H9 (cell line): ENCODE measurements around the gene LRRC7. TPM values are rescaled to one million over a fixed set of nuclear protein-coding genes. Genes with fewer than 3 reads are reported as not detected.

ENCODE experiments used
- DNase-seq: peaks from one replicate; pipeline ENCODE4 v3.0.0-alpha.2; 2017
- H2AFZ ChIP-seq: one replicate; pipeline ENCODE4 v1.6.1; 2013; ENCODE audit warnings: mild to moderate bottlenecking, low read length, control low read depth, moderate library complexity
- H2AK5ac ChIP-seq: 2 replicates; pipeline ENCODE4 v1.6.1; 2013; ENCODE audit warnings: low read length, control low read depth, mixed read lengths; ENCODE audit not compliant: insufficient read length
- H2BK120ac ChIP-seq: one replicate; pipeline ENCODE4 v1.6.1; 2013; ENCODE audit warnings: low read depth, mild to moderate bottlenecking, low read length, control low read depth, inconsistent platforms; ENCODE audit not compliant: poor library complexity, severe bottlenecking
- H2BK12ac ChIP-seq: 2 replicates; pipeline ENCODE4 v1.6.1; 2013; ENCODE audit warnings: low read length, control low read depth, mixed read lengths, low read depth; ENCODE audit not compliant: insufficient read length
- H2BK15ac ChIP-seq: 2 replicates; pipeline ENCODE4 v1.6.1; 2013; ENCODE audit warnings: low read depth, low read length, control low read depth
- H2BK20ac ChIP-seq: one replicate; pipeline ENCODE4 v1.6.1; 2013; ENCODE audit warnings: low read depth, mild to moderate bottlenecking, low read length, control low read depth, inconsistent platforms; ENCODE audit not compliant: poor library complexity, severe bottlenecking
- H2BK5ac ChIP-seq: 2 replicates; pipeline ENCODE4 v1.6.1; 2013; ENCODE audit warnings: low read length, control low read depth, mixed read lengths; ENCODE audit not compliant: insufficient read length
- H3K14ac ChIP-seq: 2 replicates; pipeline ENCODE4 v1.6.1; 2013; ENCODE audit warnings: low read length, control low read depth; ENCODE audit not compliant: insufficient read depth
- H3K18ac ChIP-seq: 2 replicates; pipeline ENCODE4 v1.6.1; 2013; ENCODE audit warnings: low read depth, mild to moderate bottlenecking, mixed read lengths, low read length, control low read depth; ENCODE audit not compliant: insufficient read length
- H3K23ac ChIP-seq: 2 replicates; pipeline ENCODE4 v1.6.1; 2013; ENCODE audit warnings: low read length, control low read depth, mixed read lengths, low read depth; ENCODE audit not compliant: insufficient read length
- H3K23me2 ChIP-seq: 2 replicates; pipeline ENCODE4 v1.6.1; 2013; ENCODE audit warnings: low read depth, mild to moderate bottlenecking, mixed read lengths, low read length, control low read depth; ENCODE audit not compliant: insufficient read length, poor library complexity, severe bottlenecking
- H3K27ac ChIP-seq: 2 replicates; pipeline ENCODE4 v1.5.1; 2013; ENCODE audit warnings: low read length, control low read depth, mixed read lengths, low read depth; ENCODE audit not compliant: insufficient read length
- H3K27me3 ChIP-seq: 2 replicates; pipeline ENCODE4 v1.6.1; 2013; ENCODE audit warnings: low read length, control low read depth, inconsistent platforms; ENCODE audit not compliant: insufficient read depth
- H3K4ac ChIP-seq: 2 replicates; pipeline ENCODE4 v1.6.1; 2013; ENCODE audit warnings: low read depth, mild to moderate bottlenecking, control low read depth, inconsistent platforms, low read length, moderate library complexity
- H3K4me1 ChIP-seq: 2 replicates; pipeline ENCODE4 v1.6.1; 2013; ENCODE audit warnings: low read length, control low read depth, inconsistent platforms; ENCODE audit not compliant: insufficient read depth
- H3K4me2 ChIP-seq: 2 replicates; pipeline ENCODE4 v1.6.1; 2013; ENCODE audit warnings: low read length, control low read depth, mixed read lengths; ENCODE audit not compliant: insufficient read length, insufficient read depth
- H3K56ac ChIP-seq: 2 replicates; pipeline ENCODE4 v1.6.1; 2013; ENCODE audit warnings: low read depth, mild to moderate bottlenecking, mixed read lengths, low read length, control low read depth; ENCODE audit not compliant: insufficient read length
- H3K79me1 ChIP-seq: 2 replicates; pipeline ENCODE4 v1.6.1; 2013; ENCODE audit warnings: low read depth, mild to moderate bottlenecking, moderate library complexity, low read length, control low read depth, inconsistent platforms; ENCODE audit not compliant: insufficient read depth, poor library complexity, severe bottlenecking
- H3K79me2 ChIP-seq: 2 replicates; pipeline ENCODE4 v1.6.1; 2013; ENCODE audit warnings: low read length, control low read depth, inconsistent platforms; ENCODE audit not compliant: insufficient read depth
- H3K9ac ChIP-seq: 2 replicates; pipeline ENCODE4 v1.6.1; 2013; ENCODE audit warnings: low read length, control low read depth, mixed read lengths; ENCODE audit not compliant: insufficient read length; ENCODE audit errors: extremely low read depth
- H3K9me3 ChIP-seq: one replicate; pipeline ENCODE4 v1.6.1; 2013; ENCODE audit warnings: low read depth, low read length, inconsistent platforms; ENCODE audit not compliant: control insufficient read depth
- H3T11ph ChIP-seq: one replicate; pipeline ENCODE4 v1.6.1; 2013; ENCODE audit warnings: mild to moderate bottlenecking, low read length, control low read depth, inconsistent platforms
- H4K20me1 ChIP-seq: one replicate; pipeline ENCODE4 v1.6.1; 2013; ENCODE audit not compliant: control insufficient read depth, insufficient read length, insufficient read depth
- H4K5ac ChIP-seq: 2 replicates; pipeline ENCODE4 v1.6.1; 2013; ENCODE audit warnings: low read depth, mild to moderate bottlenecking, mixed read lengths, low read length, control low read depth; ENCODE audit not compliant: insufficient read length
- H4K8ac ChIP-seq: replicated peaks from 2 replicates; pipeline ENCODE4 v1.6.1; 2013; ENCODE audit warnings: low read length, control low read depth, mixed read lengths, low read depth; ENCODE audit not compliant: insufficient read length
- H4K91ac ChIP-seq: 2 replicates; pipeline ENCODE4 v1.6.1; 2013; ENCODE audit warnings: low read depth, mild to moderate bottlenecking, moderate library complexity, mixed read lengths, low read length, control low read depth; ENCODE audit not compliant: insufficient read length
- H3K27ac Mint-ChIP-seq, 3 experiments: 2 replicates in 2 of 3; 3 replicates in 1 of 3; pipeline ENCODE4 v1.8.0; 2020 to 2021; ENCODE audit warnings: mixed read lengths in 3 of 3, mild to moderate bottlenecking in 1 of 3, moderate library complexity in 1 of 3
- H3K27me3 Mint-ChIP-seq: 2 replicates; pipeline ENCODE4 v1.8.0; 2021; ENCODE audit warnings: low read depth, mild to moderate bottlenecking, moderate library complexity, mixed read lengths
- H3K36me3 Mint-ChIP-seq, 3 experiments: 2 replicates in 2 of 3; 3 replicates in 1 of 3; pipeline ENCODE4 v1.8.0; 2020 to 2021; ENCODE audit warnings: low read depth in 3 of 3, mixed read lengths in 3 of 3; ENCODE audit not compliant: insufficient read depth in 1 of 3
- H3K4me1 Mint-ChIP-seq, 2 experiments: 2 replicates each; pipeline ENCODE4 v1.8.0; 2020; ENCODE audit warnings: mixed read lengths in 2 of 2
- H3K4me3 Mint-ChIP-seq, 2 experiments: 2 replicates in 1 of 2; 3 replicates in 1 of 2; pipeline ENCODE4 v1.8.0; 2020 to 2021; ENCODE audit warnings: mild to moderate bottlenecking in 2 of 2, mixed read lengths in 2 of 2, moderate library complexity in 1 of 2
- H3K9me3 Mint-ChIP-seq, 2 experiments: 2 replicates in 1 of 2; 3 replicates in 1 of 2; pipeline ENCODE4 v1.8.0; 2020; ENCODE audit warnings: mild to moderate bottlenecking in 2 of 2, mixed read lengths in 2 of 2, moderate library complexity in 1 of 2
- CTCF ChIP-seq: fragments of 200-600 bp; sonication (generic); conservative IDR thresholded peaks from 3 replicates; pipeline ENCODE4 v1.8.0; 2021; ENCODE audit warnings: antibody characterized with exemption, mild to moderate bottlenecking
- WGBS: extraction: QIAGEN DNeasy Blood & Tissue Kit; methylation state at CpG from one replicate; pipeline ENCODE4 v1.1.7; 2013; ENCODE audit warnings: missing lambda C conversion rate, low lambda C conversion rate, mixed read lengths; ENCODE audit not compliant: insufficient read length; ENCODE audit errors: extremely low coverage; 5-methylcytosine and 5-hydroxymethylcytosine counted together
- total RNA-seq: library from RNA; stranded (reverse); gene quantifications from 2 replicates; pipeline ENCODE4 v1.2.1, GENCODE V29; 2021

The LRRC7 gene
- total RNA-seq, 1 experiment from 2014 or later = not detected

DNA sequence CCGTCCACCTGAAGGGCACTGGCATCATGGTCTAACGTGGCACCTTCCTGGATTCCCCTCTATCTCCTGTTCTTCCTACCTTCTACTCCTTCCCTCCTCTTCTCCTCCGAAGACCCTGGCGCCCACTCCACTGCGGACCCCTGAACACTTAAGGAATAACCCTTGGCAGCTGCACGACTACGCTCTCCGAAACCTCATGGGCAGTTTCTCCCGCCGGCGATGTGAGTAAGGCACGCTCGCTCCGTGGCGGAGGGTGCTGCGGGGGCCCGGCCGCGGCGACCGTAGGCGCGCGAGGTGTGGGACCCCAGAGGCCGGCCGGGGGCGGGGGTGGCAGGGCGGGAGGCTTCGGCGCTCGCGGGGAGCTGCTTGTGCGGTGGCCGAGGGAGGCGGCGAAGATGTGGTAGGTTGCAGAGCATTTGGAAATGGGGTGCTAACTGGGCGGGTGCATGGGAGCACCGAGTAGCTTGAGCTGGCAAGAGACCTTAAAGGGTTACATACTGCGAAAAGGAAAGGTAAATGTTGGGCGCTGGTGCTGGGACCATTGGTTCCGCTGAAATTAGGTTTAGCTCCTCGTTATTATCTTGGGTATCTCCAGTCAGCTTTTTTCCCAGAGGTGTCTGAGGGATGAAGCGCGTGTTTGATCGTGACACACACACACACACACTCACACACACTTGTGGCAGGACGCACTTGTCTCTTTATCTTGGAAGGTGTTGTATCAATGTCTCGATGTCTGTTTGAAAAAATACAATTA is 876 bp downstream of the LRRC7 start:
- H4K91ac ChIP-seq = no peak overlapping the region
- no peaks in the 10 kb centered on the region; a peak in 1 of 7 replicates for H3K36me3 Mint-ChIP-seq
- no peak overlapping the region for H2BK5ac ChIP-seq
- WGBS = 100% methylated on average over 1 of the region's 47 CpGs
- no peak overlapping the region for H3K9ac ChIP-seq
- no peak for TF ChIP-seq CTCF
- H3K27me3 ChIP-seq = peaks cover 22% of the 10 kb centered on the region
- no peaks in the 10 kb centered on the region for H3K4me1 ChIP-seq
- no peaks in the 10 kb centered on the region for H3K79me2 ChIP-seq
- peak overlapping the region; percentile 84 for H3K4me2 ChIP-seq
- H3K4ac ChIP-seq = no peak overlapping the region
- no peak overlapping the region for H2BK15ac ChIP-seq
- H3K23me2 ChIP-seq = peaks cover 18% of the 10 kb centered on the region
- peaks cover 91% of the 10 kb centered on the region for H3K27me3 Mint-ChIP-seq
- no peak overlapping the region for H2AFZ ChIP-seq
- no peak overlapping the region for H2BK20ac ChIP-seq
- H3K56ac ChIP-seq = no peak overlapping the region
- DNase-seq = peak; percentile 29
- peak overlapping the region; percentile 75 to 92 for H3K4me3 Mint-ChIP-seq
- H3K4me1 Mint-ChIP-seq = peaks cover 20% of the 10 kb centered on the region in 2 experiments
- H2AK5ac ChIP-seq = no peak overlapping the region
- H4K5ac ChIP-seq = no peak overlapping the region
- no peaks in the 10 kb centered on the region for H4K20me1 ChIP-seq
- no peak overlapping the region for H3K18ac ChIP-seq
- H4K8ac ChIP-seq = no peak overlapping the region
- no peak overlapping the region for H3K27ac ChIP-seq
- no peak overlapping the region for H3K27ac Mint-ChIP-seq
- no peak overlapping the region for H3K23ac ChIP-seq
- H3K14ac ChIP-seq = no peak overlapping the region
- H3T11ph ChIP-seq = no peak overlapping the region
- H2BK12ac ChIP-seq = no peak overlapping the region
- no peak overlapping the region for H2BK120ac ChIP-seq
- H3K9me3 Mint-ChIP-seq = no peaks in the 10 kb centered on the region; a peak in 2 of 5 replicates
- H3K79me1 ChIP-seq = no peaks in the 10 kb centered on the region
- no peaks in the 10 kb centered on the region for H3K9me3 ChIP-seq
